Skin of body (tissue), 2 donors: Measurements from ENCODE around the gene FUZ. TPM values are rescaled to one million over a fixed set of nuclear protein-coding genes. Genes with fewer than 3 reads are reported as not detected.
A peak's percentile ranks its signal among the peaks of the same experiment; 100 is the strongest.

Experiments
- DNase-seq: peaks from one replicate; lab custom pipeline; 2025; lab: John Stamatoyannopoulos, UW
- total RNA-seq: library from RNA; depleted of rRNA; stranded (reverse); fragments of >200 nt; gene quantifications from one replicate; pipeline ENCODE4 v1.2.3, GENCODE V29; 2014

The FUZ gene
- total RNA-seq, 1 donor from 2014 or later: 13.4 TPM

GRCh38 chr19:49786376-49786820, 26.7 kb downstream of the FUZ start:
- no peak for DNase-seq

GRCh38 chr19:49782515-49782914, 30.6 kb downstream of the FUZ start:
- DNase-seq: no peak

GRCh38 chr19:49781394-49781793, 31.7 kb downstream of the FUZ start:
- no peak for DNase-seq

- no peak for DNase-seq
Measured at GRCh38 chr19:49780861-49781260, 32.2 kb downstream of the FUZ start.

- no peak for DNase-seq
Measured at GRCh38 chr19:49779731-49780555, 33.1 kb downstream of the FUZ start.

GRCh38 chr19:49776371-49776764, 36.7 kb downstream of the FUZ start:
- no peak for DNase-seq

GRCh38 chr19:49775742-49776370, 37.2 kb downstream of the FUZ start:
- no peak for DNase-seq

GRCh38 chr19:49774969-49775368, 38.1 kb downstream of the FUZ start:
- no peak for DNase-seq

GRCh38 chr19:49773663-49774350, 39.3 kb downstream of the FUZ start:
- DNase-seq: no peak

- DNase-seq: no peak
Measured at GRCh38 chr19:49772850-49773432, 40.2 kb downstream of the FUZ start.

- DNase-seq: no peak
Measured at GRCh38 chr19:49771674-49772139, 41.4 kb downstream of the FUZ start.

- DNase-seq: no peak
Measured at GRCh38 chr19:49770529-49770928, 42.6 kb downstream of the FUZ start.

- no peak for DNase-seq
Measured at GRCh38 chr19:49767967-49768581, 45.0 kb downstream of the FUZ start.

- DNase-seq: no peak
Measured at GRCh38 chr19:49767381-49767780, 45.7 kb downstream of the FUZ start.

GRCh38 chr19:49766930-49767299, 46.2 kb downstream of the FUZ start, which contains the start of gene AP2A1:
TSS of gene AP2A1 (plus strand) at chr19:49767001. CDS start at chr19:49767134, 133 bp downstream.
- no peak for DNase-seq

GRCh38 chr19:49766007-49766929, 46.8 kb downstream of the FUZ start:
- DNase-seq: peak; percentile 100

GRCh38 chr19:49764341-49764740, 48.8 kb downstream of the FUZ start:
- DNase-seq: no peak

- DNase-seq: no peak
Measured at GRCh38 chr19:49763230-49763629, 49.9 kb downstream of the FUZ start, which contains the start of gene TSKS. TSS of gene TSKS (minus strand) at chr19:49763306. CDS start at chr19:49763247, 59 bp downstream.

- no peak for DNase-seq
Measured at GRCh38 chr19:49761625-49762311, 51.3 kb downstream of the FUZ start.
